Hepatocyte (in vitro differentiated cells): ENCODE data around the gene TOX2. TPM values are rescaled to one million over a fixed set of nuclear protein-coding genes. Genes with fewer than 3 reads are reported as not detected.

Source experiments
- DNase-seq: peaks from one replicate; pipeline ENCODE4 v3.0.0-alpha.2; 2016; ENCODE audit warnings: low spot score
- H2AFZ ChIP-seq: fragments of 200-600 bp; sonication (generic); 2 replicates; pipeline ENCODE4 v1.6.0; 2016; ENCODE audit warnings: antibody characterized with exemption, mild to moderate bottlenecking
- H3K27ac ChIP-seq: fragments of 200-600 bp; sonication (generic); 2 replicates; pipeline ENCODE4 v1.5.1; 2016; ENCODE audit warnings: mild to moderate bottlenecking
- H3K27me3 ChIP-seq: fragments of 200-600 bp; sonication (generic); 2 replicates; pipeline ENCODE4 v1.6.1; 2016
- H3K36me3 ChIP-seq: fragments of 200-600 bp; sonication (generic); replicated peaks from 2 replicates; pipeline ENCODE4 v1.5.1; 2016; ENCODE audit warnings: low read depth; ENCODE audit not compliant: insufficient read depth
- H3K4me1 ChIP-seq: fragments of 200-600 bp; sonication (generic); 2 replicates; pipeline ENCODE4 v1.5.1; 2016; ENCODE audit warnings: mild to moderate bottlenecking, moderate library complexity; ENCODE audit not compliant: insufficient read depth
- H3K4me2 ChIP-seq: fragments of 200-600 bp; sonication (generic); 2 replicates; pipeline ENCODE4 v1.6.0; 2016
- H3K4me3 ChIP-seq: fragments of 200-600 bp; sonication (generic); 2 replicates; pipeline ENCODE4 v1.5.1; 2016; ENCODE audit warnings: mild to moderate bottlenecking
- H3K79me2 ChIP-seq: fragments of 200-600 bp; sonication (generic); 2 replicates; pipeline ENCODE4 v1.6.0; 2017; ENCODE audit warnings: mild to moderate bottlenecking
- H3K9me2 ChIP-seq: fragments of 200-600 bp; sonication (generic); replicated peaks from 2 replicates; pipeline ENCODE4 v1.6.0; 2017; ENCODE audit warnings: mild to moderate bottlenecking; ENCODE audit not compliant: insufficient read depth
- H3K9me3 ChIP-seq: fragments of 200-600 bp; sonication (generic); 2 replicates; pipeline ENCODE4 v1.5.1; 2016; ENCODE audit warnings: low read depth, mild to moderate bottlenecking
- H4K20me1 ChIP-seq: fragments of 200-600 bp; sonication (generic); 2 replicates; pipeline ENCODE4 v1.6.0; 2016; ENCODE audit warnings: mild to moderate bottlenecking; ENCODE audit not compliant: insufficient read depth, poor library complexity, severe bottlenecking
- EZH2 ChIP-seq: fragments of 200-600 bp; sonication (generic); IDR thresholded peaks from 2 replicates; pipeline ENCODE4 v1.6.1; 2016; ENCODE audit warnings: antibody characterized with exemption, mild to moderate bottlenecking, borderline replicate concordance
- EZH2phosphoT487 ChIP-seq: fragments of 200-600 bp; sonication (generic); IDR thresholded peaks from one replicate; pipeline ENCODE4 v1.6.1; 2018; ENCODE audit warnings: antibody characterized with exemption, mild to moderate bottlenecking, low read depth, moderate library complexity; ENCODE audit not compliant: unreplicated experiment, severe bottlenecking
- WGBS: methylation state at CpG from one replicate; pipeline ENCODE4 v1.1.6; 2016; ENCODE audit warnings: low lambda C conversion rate; ENCODE audit errors: missing lambda C conversion rate; 5-methylcytosine and 5-hydroxymethylcytosine counted together
- polyA plus RNA-seq: library from polyadenylated mRNA; unstranded; fragments of >200 nt; fragmentation: Nextera tagmentation; extraction: Ambion mirVana; gene quantifications from 2 replicates; pipeline ENCODE4 v1.2.1, GENCODE V29; 2016
- total RNA-seq: library from RNA; depleted of rRNA; stranded (reverse); fragments of >200 nt; gene quantifications from 2 replicates; pipeline ENCODE4 v1.2.3, GENCODE V29; 2014
- TF ChIP-seq, protein P1 (sequence below): fragments of 200-600 bp; sonication (generic); IDR thresholded peaks from 2 replicates; pipeline ENCODE4 v1.5.1; 2016; ENCODE audit warnings: antibody characterized with exemption, mild to moderate bottlenecking; ENCODE audit not compliant: poor library complexity

TOX2 gene
- total and polyA plus RNA-seq, 2 experiments from 2014 or later, result 0.87 to 12.1 TPM

DNA sequence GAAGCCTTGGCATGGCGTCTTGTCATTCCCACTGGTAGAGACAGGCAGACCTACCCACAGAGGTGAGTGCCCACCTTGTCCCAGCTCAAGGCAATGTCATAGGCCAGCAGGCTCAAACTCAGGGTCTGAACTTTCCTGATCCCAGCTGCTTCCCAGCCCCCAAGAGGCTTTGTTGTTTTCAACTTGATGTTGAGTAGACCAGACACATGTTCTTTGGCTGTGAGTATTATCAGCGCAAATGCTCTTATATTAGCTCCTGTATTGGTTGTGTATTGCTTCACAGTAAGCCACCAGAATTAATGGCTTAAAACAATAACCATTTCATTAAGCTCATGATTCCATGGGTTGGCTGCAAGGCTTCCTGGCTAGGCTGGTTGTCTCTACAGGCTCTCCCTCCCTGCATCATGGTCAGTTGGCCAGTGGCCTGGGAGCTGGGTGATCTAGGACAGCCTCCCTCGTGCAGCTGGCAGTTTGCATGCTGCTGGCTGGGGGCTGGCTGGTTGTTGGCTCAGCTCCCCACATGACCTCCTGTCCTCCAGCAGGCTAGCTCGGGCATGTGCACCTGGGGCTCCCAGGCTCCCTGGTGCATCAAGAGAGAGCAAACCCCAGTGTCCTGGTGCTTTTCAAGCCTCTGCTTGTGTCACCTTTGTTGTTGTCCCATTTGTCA, 21.6 kb downstream of the TOX2 start:
- Histone ChIP-seq H3K4me2 (no peak overlapping the region), H3K79me2 (no peaks in the 10 kb centered on the region), H3K27ac (no peak overlapping the region), H2AFZ (no peak overlapping the region), H3K27me3 (no peaks in the 10 kb centered on the region), H3K9me3 (no peaks in the 10 kb centered on the region), H3K36me3 (no peaks in the 10 kb centered on the region), H3K4me3 (no peak overlapping the region), H3K4me1 (peaks cover 5% of the 10 kb centered on the region), H4K20me1 (no peaks in the 10 kb centered on the region), H3K9me2 (no peaks in the 10 kb centered on the region)
- DNase-seq, result no peak
- no peak for TF ChIP-seq EZH2phosphoT487
- TF ChIP-seq, protein P1, sequence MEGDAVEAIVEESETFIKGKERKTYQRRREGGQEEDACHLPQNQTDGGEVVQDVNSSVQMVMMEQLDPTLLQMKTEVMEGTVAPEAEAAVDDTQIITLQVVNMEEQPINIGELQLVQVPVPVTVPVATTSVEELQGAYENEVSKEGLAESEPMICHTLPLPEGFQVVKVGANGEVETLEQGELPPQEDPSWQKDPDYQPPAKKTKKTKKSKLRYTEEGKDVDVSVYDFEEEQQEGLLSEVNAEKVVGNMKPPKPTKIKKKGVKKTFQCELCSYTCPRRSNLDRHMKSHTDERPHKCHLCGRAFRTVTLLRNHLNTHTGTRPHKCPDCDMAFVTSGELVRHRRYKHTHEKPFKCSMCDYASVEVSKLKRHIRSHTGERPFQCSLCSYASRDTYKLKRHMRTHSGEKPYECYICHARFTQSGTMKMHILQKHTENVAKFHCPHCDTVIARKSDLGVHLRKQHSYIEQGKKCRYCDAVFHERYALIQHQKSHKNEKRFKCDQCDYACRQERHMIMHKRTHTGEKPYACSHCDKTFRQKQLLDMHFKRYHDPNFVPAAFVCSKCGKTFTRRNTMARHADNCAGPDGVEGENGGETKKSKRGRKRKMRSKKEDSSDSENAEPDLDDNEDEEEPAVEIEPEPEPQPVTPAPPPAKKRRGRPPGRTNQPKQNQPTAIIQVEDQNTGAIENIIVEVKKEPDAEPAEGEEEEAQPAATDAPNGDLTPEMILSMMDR, result no peak
- no peak for TF ChIP-seq EZH2
- WGBS, result 84% methylated on average over 4 of the region's 4 CpGs

DNA sequence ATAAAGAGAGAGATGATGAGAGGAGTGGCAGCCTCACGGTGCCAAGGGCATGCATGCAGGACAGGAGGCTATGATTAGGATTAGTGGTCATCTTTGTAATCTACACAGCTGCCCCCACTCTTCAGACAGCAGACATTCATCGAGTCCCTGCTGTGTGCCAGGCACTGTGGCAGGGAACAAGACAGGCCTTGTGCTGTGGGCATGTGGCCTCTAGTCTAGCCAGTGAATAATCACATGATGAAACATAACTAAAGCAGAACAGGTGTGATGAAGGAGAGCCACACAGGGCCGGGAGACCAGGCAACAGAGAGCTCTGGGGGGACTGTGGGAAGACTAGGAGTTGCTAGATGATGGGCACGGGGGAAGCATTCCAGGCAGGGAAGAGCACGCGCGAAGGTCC, 22.2 kb downstream of the TOX2 start:
- no peak overlapping the region for H3K4me3 ChIP-seq
- no peaks in the 10 kb centered on the region for H3K9me2 ChIP-seq
- WGBS, result 96% methylated on average over 7 of the region's 7 CpGs
- no peak overlapping the region for H3K27ac ChIP-seq
- H3K27me3 ChIP-seq, result no peaks in the 10 kb centered on the region
- DNase-seq, result no peak
- H3K9me3 ChIP-seq, result no peaks in the 10 kb centered on the region
- H2AFZ ChIP-seq, result no peak overlapping the region
- H3K36me3 ChIP-seq, result no peaks in the 10 kb centered on the region
- peaks cover 5% of the 10 kb centered on the region for H3K4me1 ChIP-seq
- TF ChIP-seq, protein P1, result no peak
- TF ChIP-seq EZH2phosphoT487, result no peak
- TF ChIP-seq EZH2, result no peak
- no peaks in the 10 kb centered on the region for H4K20me1 ChIP-seq
- H3K79me2 ChIP-seq, result no peaks in the 10 kb centered on the region
- H3K4me2 ChIP-seq, result no peak overlapping the region

DNA sequence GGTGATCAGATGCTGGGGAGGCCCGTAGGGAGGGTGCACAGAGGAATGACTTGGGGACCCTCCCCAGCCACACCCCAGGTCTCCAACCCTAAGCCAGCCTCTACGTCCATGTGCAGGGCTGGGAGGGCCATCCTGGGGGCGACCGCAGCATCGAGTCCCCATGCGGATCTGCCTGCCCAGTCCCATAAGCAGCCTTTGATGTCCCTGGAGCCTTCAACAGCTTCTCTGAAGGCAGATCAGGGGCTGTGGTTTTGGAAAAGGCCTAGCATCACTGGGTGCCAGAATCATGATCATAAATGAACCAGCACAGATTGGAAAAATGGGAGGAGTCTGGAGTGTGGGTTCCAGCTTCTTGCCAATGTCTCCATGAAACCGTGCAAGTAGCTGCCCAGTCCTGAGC, 22.9 kb downstream of the TOX2 start:
- Histone ChIP-seq H3K4me2 (no peak overlapping the region), H3K27me3 (no peaks in the 10 kb centered on the region), H4K20me1 (no peaks in the 10 kb centered on the region), H3K4me1 (peaks cover 5% of the 10 kb centered on the region), H2AFZ (no peak overlapping the region), H3K79me2 (no peaks in the 10 kb centered on the region), H3K36me3 (no peaks in the 10 kb centered on the region), H3K27ac (no peak overlapping the region), H3K9me3 (no peaks in the 10 kb centered on the region), H3K9me2 (no peaks in the 10 kb centered on the region), H3K4me3 (no peak overlapping the region)
- no peak for DNase-seq
- TF ChIP-seq, protein P1, result no peak
- no peak for TF ChIP-seq EZH2phosphoT487
- no peak for TF ChIP-seq EZH2
- 84% methylated on average over 6 of the region's 7 CpGs for WGBS
